HL-60 (cell line): ENCODE measurements around the gene CCP110.

Experiments used
- DNase-seq, 2 experiments: peaks; one replicate each; pipeline ENCODE4 v3.0.0-alpha.2; 2010 to 2020; ENCODE audit warnings: low read depth in 1 of 2, low spot score in 1 of 2
- H3K27ac ChIP-seq: fragments of 250-450 bp; sonication (Bioruptor Pico); replicated peaks from 2 replicates; pipeline ENCODE4 v1.5.1; 2020; ENCODE audit warnings: mild to moderate bottlenecking, moderate library complexity
- H3K27me3 ChIP-seq: fragments of 250-450 bp; sonication (Bioruptor Pico); 2 replicates; pipeline ENCODE4 v1.5.1; 2021; ENCODE audit warnings: mild to moderate bottlenecking, moderate library complexity; ENCODE audit not compliant: insufficient read depth, poor library complexity, severe bottlenecking
- H3K4me3 ChIP-seq: replicated peaks from 2 replicates; pipeline ENCODE4 v1.5.1; 2011; ENCODE audit warnings: mild to moderate bottlenecking, control low read depth, low read length; ENCODE audit not compliant: insufficient read depth
- CTCF ChIP-seq: IDR thresholded peaks from one replicate; pipeline ENCODE4 v1.5.1; 2011; ENCODE audit warnings: low read length, control low read depth, inconsistent platforms; ENCODE audit not compliant: insufficient read depth
- GABPA ChIP-seq: IDR thresholded peaks from 2 replicates; pipeline ENCODE4 v1.6.1; 2012; ENCODE audit warnings: low read depth
- POLR2AphosphoS5 ChIP-seq: IDR thresholded peaks from 2 replicates; pipeline ENCODE4 v1.6.1; 2012; ENCODE audit warnings: low read depth
- REST ChIP-seq: IDR thresholded peaks from 2 replicates; pipeline ENCODE4 v1.6.1; 2012; ENCODE audit warnings: low read depth; ENCODE audit not compliant: insufficient replicate concordance
- SPI1 ChIP-seq: IDR thresholded peaks from 2 replicates; pipeline ENCODE4 v1.6.1; 2012; ENCODE audit warnings: low read depth, mild to moderate bottlenecking, borderline replicate concordance

The CCP110 gene

GRCh38 chr16:19560078-19560477, 36.3 kb downstream of the CCP110 start:
- TF ChIP-seq CTCF (no peak), POLR2AphosphoS5 (no peak), GABPA (no peak), SPI1 (no peak), REST (no peak)
- no peak overlapping the region for H3K4me3 ChIP-seq
- H3K27ac ChIP-seq: no peak overlapping the region
- H3K27me3 ChIP-seq: no peaks in the 10 kb centered on the region
- no peak for DNase-seq

GRCh38 chr16:19563377-19563776, 39.6 kb downstream of the CCP110 start:
- Histone ChIP-seq H3K27me3 (no peaks in the 10 kb centered on the region), H3K27ac (no peak overlapping the region), H3K4me3 (no peak overlapping the region)
- TF ChIP-seq REST (no peak), CTCF (no peak)
- no peak for DNase-seq

- DNase-seq: no peak
- no peak for TF ChIP-seq CTCF
- TF ChIP-seq GABPA: no peak
- no peak for TF ChIP-seq SPI1
- no peak for TF ChIP-seq POLR2AphosphoS5
- TF ChIP-seq REST: no peak
- H3K4me3 ChIP-seq: no peak overlapping the region
- H3K27ac ChIP-seq: no peak overlapping the region
- H3K27me3 ChIP-seq: no peaks in the 10 kb centered on the region
These were observed 42.6 kb downstream of the CCP110 start for GRCh38 chr16:19566362-19566761.
